Endodermal cell (in vitro differentiated cells): Measurements from ENCODE around the gene SLC30A1. TPM values are rescaled to one million over a fixed set of nuclear protein-coding genes. Genes with fewer than 3 reads are reported as not detected.

Experiments used
- DNase-seq: peaks from one replicate; pipeline ENCODE4 v3.0.0-alpha.2; 2017
- H3K27ac ChIP-seq: 2 replicates; pipeline ENCODE4 v1.5.1; 2013; ENCODE audit warnings: mild to moderate bottlenecking, low read depth, low read length, moderate library complexity
- H3K27me3 ChIP-seq: 2 replicates; pipeline ENCODE4 v1.6.1; 2013; ENCODE audit warnings: mild to moderate bottlenecking, low read length, moderate library complexity; ENCODE audit not compliant: insufficient read depth, control insufficient read depth, poor library complexity, severe bottlenecking
- H3K36me3 ChIP-seq: 2 replicates; pipeline ENCODE4 v1.7.0; 2013; ENCODE audit warnings: mild to moderate bottlenecking, low read length, moderate library complexity; ENCODE audit not compliant: control insufficient read depth, insufficient read depth
- H3K4me1 ChIP-seq: one replicate; pipeline ENCODE4 v1.7.0; 2013; ENCODE audit warnings: low read length; ENCODE audit not compliant: control insufficient read depth, insufficient read depth
- H3K4me3 ChIP-seq: 2 replicates; pipeline ENCODE4 v1.5.1; 2013; ENCODE audit warnings: mild to moderate bottlenecking, low read length, moderate library complexity
- H3K9ac ChIP-seq: 2 replicates; pipeline ENCODE4 v1.6.1; 2013; ENCODE audit warnings: mild to moderate bottlenecking, low read length, moderate library complexity; ENCODE audit not compliant: poor library complexity, severe bottlenecking; ENCODE audit errors: extremely low read depth
- H3K9me3 ChIP-seq: 2 replicates; pipeline ENCODE4 v1.6.1; 2013; ENCODE audit warnings: mild to moderate bottlenecking, low read length, moderate library complexity; ENCODE audit not compliant: control insufficient read depth
- H3K27ac Mint-ChIP-seq: 2 replicates; pipeline ENCODE4 v1.8.0; 2020; ENCODE audit warnings: mixed read lengths
- H3K27me3 Mint-ChIP-seq: 2 replicates; pipeline ENCODE4 v1.8.0; 2021; ENCODE audit warnings: mild to moderate bottlenecking, mixed read lengths; ENCODE audit not compliant: insufficient read depth
- H3K36me3 Mint-ChIP-seq: 2 replicates; pipeline ENCODE4 v1.8.0; 2020; ENCODE audit warnings: low read depth, mixed read lengths
- H3K4me1 Mint-ChIP-seq: 2 replicates; pipeline ENCODE4 v1.8.0; 2020; ENCODE audit warnings: mixed read lengths
- H3K4me3 Mint-ChIP-seq: 2 replicates; pipeline ENCODE4 v1.8.0; 2020; ENCODE audit warnings: mild to moderate bottlenecking, moderate library complexity, mixed read lengths
- H3K9me3 Mint-ChIP-seq: 2 replicates; pipeline ENCODE4 v1.8.0; 2020; ENCODE audit warnings: mild to moderate bottlenecking, mixed read lengths
- WGBS, 2 experiments: methylation state at CpG; one replicate each; pipeline versions ENCODE4 v1.1.5 to v1.1.7; 2013; ENCODE audit warnings: missing lambda C conversion rate in 2 of 2, mixed read lengths in 1 of 2; ENCODE audit not compliant: insufficient coverage in 1 of 2, insufficient read length in 1 of 2; 5-methylcytosine and 5-hydroxymethylcytosine counted together
- total RNA-seq, 2 donors: library from RNA; stranded (reverse); fragmentation: NEBNext Ultra II Directional in 1 of 2; extraction: Animal tissue kit (Norgen Biotek cat#: 25700) in 1 of 2; gene quantifications; 2 replicates in 1 of 2; 3 replicates in 1 of 2; pipeline ENCODE4 v1.2.1, GENCODE V29; 2021
- TF ChIP-seq, protein P1 (sequence below): fragments of 200-600 bp; sonication (generic); conservative IDR thresholded peaks from 2 replicates; pipeline ENCODE4 v1.5.0; 2021; ENCODE audit warnings: antibody characterized with exemption, mild to moderate bottlenecking

SLC30A1 gene
- total RNA-seq, 2 donors from 2014 or later: 9.0 to 14.0 TPM

DNA sequence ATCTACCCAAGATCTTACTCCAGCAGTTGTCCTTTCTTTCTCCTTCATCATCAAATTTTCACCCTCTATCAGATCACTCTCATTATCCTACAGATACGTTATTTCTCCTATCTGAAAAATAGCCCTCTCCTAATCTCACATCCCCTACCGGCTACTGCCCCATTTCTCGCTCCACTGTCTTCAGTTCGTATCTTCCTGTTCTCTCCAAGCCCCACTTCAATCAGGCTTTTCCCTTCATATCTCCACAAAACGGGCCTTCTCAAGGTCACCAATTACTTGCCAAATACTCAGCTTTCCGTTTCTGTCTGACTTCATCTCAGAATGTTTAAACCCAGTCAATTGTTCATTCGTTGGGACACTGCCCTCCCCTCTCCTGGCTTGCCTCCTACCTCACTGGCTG, 32.4 kb downstream of the SLC30A1 start:
- Histone ChIP-seq H3K4me1 (peaks cover 20% of the 10 kb centered on the region), H3K9me3 (peaks cover 1% of the 10 kb centered on the region), H3K27me3 (no peaks in the 10 kb centered on the region), H3K9ac (no peak overlapping the region), H3K4me3 (no peak overlapping the region), H3K36me3 (no peaks in the 10 kb centered on the region), H3K27ac (no peak overlapping the region)
- no peak overlapping the region for H3K27ac Mint-ChIP-seq
- TF ChIP-seq, protein P1, sequence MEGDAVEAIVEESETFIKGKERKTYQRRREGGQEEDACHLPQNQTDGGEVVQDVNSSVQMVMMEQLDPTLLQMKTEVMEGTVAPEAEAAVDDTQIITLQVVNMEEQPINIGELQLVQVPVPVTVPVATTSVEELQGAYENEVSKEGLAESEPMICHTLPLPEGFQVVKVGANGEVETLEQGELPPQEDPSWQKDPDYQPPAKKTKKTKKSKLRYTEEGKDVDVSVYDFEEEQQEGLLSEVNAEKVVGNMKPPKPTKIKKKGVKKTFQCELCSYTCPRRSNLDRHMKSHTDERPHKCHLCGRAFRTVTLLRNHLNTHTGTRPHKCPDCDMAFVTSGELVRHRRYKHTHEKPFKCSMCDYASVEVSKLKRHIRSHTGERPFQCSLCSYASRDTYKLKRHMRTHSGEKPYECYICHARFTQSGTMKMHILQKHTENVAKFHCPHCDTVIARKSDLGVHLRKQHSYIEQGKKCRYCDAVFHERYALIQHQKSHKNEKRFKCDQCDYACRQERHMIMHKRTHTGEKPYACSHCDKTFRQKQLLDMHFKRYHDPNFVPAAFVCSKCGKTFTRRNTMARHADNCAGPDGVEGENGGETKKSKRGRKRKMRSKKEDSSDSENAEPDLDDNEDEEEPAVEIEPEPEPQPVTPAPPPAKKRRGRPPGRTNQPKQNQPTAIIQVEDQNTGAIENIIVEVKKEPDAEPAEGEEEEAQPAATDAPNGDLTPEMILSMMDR: no peak
- peaks cover 11% of the 10 kb centered on the region for H3K4me1 Mint-ChIP-seq
- 90% methylated on average over 7 of the region's 7 CpGs for WGBS, 2 experiments
- peaks cover 4% of the 10 kb centered on the region for H3K27me3 Mint-ChIP-seq
- H3K36me3 Mint-ChIP-seq: no peaks in the 10 kb centered on the region
- no peak overlapping the region for H3K4me3 Mint-ChIP-seq
- peaks cover 6% of the 10 kb centered on the region for H3K9me3 Mint-ChIP-seq
- DNase-seq: no peak

DNA sequence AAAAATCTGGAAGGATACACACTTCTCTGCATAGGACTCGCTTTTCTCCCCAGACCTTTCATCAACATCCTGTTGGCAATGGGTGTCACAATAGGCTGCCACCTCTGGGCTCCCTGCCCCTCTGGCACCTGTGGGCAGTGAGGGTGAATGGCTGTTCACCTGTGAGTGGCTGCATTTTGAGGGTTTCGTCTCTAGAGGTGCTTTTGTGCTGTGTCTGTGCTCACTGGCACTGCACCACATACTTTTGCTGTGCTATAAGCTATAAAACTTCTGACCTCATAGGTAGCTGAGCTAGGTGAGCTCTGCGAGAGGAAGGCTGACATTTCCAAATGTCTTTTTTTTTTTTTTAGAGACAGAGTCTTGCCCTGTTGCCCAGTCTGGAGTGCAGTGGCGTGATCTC, 35.9 kb downstream of the SLC30A1 start:
- DNase-seq: no peak
- TF ChIP-seq, protein P1: no peak
- Histone ChIP-seq H3K4me1 (peaks cover 3% of the 10 kb centered on the region), H3K27ac (no peak overlapping the region), H3K9me3 (peaks cover 15% of the 10 kb centered on the region), H3K27me3 (no peaks in the 10 kb centered on the region), H3K36me3 (no peaks in the 10 kb centered on the region), H3K4me3 (no peak overlapping the region), H3K9ac (no peak overlapping the region)
- peaks cover 18% of the 10 kb centered on the region for H3K4me1 Mint-ChIP-seq
- H3K27ac Mint-ChIP-seq: no peak overlapping the region
- no peak overlapping the region for H3K4me3 Mint-ChIP-seq
- H3K27me3 Mint-ChIP-seq: peaks cover 6% of the 10 kb centered on the region
- H3K36me3 Mint-ChIP-seq: peaks cover 3% of the 10 kb centered on the region
- H3K9me3 Mint-ChIP-seq: peaks cover 22% of the 10 kb centered on the region
- WGBS, 2 experiments: 98 to 100% methylated on average over 3 to 4 of the region's 4 CpGs

DNA sequence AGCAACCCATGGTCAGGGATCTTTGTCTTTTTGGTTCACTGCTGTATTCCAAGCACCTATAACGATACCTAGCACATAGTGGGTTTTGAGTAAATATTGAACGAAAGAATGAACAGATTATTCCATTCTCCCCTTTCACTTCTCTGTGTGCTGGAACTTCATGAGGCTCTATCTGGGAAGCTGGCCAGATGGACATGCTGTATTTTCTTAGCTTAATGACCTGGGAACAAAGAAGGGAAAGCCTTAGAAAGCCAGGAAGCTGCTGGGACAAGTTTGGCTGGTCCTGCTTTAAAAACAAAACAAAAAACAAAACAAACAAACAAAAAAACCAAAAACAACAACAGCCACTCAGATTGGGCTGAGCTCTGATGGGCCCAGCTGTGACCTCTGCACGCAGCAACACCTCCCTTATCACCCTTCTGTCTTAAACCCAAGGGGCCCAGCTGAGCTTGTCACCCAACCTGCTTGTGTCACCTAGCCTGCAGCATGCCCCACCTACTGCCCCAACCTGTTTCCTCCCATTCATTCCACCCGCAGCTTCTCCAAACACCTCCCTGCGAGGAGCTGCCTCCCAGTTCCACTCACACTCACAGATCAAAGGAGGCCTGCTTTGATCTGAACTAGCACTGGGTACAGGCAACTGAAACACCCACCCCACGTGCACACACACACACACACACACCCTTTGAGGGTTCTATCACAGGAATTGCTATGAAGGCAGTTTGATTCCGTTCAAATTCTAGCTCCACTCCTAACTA, 37.1 kb downstream of the SLC30A1 start:
- no peak for DNase-seq
- Mint-ChIP-seq H3K27me3 (peaks cover 7% of the 10 kb centered on the region), H3K9me3 (peaks cover 22% of the 10 kb centered on the region), H3K27ac (no peak overlapping the region), H3K4me1 (peaks cover 24% of the 10 kb centered on the region), H3K4me3 (no peak overlapping the region), H3K36me3 (peaks cover 3% of the 10 kb centered on the region)
- H3K9ac ChIP-seq: no peak overlapping the region
- H3K4me3 ChIP-seq: peak overlapping the region; percentile 45
- H3K9me3 ChIP-seq: peaks cover 15% of the 10 kb centered on the region
- 84 to 93% methylated on average over 3 to 7 of the region's 7 CpGs for WGBS, 2 experiments
- no peaks in the 10 kb centered on the region for H3K36me3 ChIP-seq
- no peak overlapping the region for H3K27ac ChIP-seq
- H3K27me3 ChIP-seq: no peaks in the 10 kb centered on the region
- no peaks in the 10 kb centered on the region for H3K4me1 ChIP-seq
- TF ChIP-seq, protein P1: no peak
